ENCODE results near the gene FBXO8.
"Not testable (repeated sequence)": the region's sequence is repeated elsewhere in the genome, so short reads cannot be mapped to it uniquely, and the experiment has no call there.

Gene FBXO8

DNA sequence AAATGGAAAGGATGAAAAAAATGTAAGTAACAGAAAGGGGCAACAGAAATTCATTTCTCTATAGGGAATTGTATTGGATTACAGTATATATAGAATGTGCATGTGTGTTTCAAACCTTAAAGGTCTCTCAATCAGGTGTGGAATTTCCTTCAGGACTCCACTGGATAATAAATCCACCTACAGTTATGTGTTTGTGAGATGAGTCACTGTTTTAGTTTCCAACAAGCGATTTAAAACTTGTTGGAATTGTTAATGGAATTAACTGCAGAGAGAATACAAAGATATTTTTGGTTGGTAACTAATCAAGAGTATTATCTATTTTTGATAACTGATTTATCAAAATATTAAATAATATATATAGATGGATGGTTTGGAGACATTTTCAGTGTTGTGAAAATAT, 33.1 kb upstream of the FBXO8 start:
- no peak overlapping the region for H3K4me3 ChIP-seq (ENCODE audit: insufficient read depth, low read depth, low read length, poor library complexity, severe bottlenecking)
- H3K9me3 ChIP-seq (ENCODE audit: control insufficient read depth, low read length), result no peaks in the 10 kb centered on the region
- H3K27me3 ChIP-seq (replicated peaks; ENCODE audit: control insufficient read depth, insufficient read depth, low read length, poor library complexity, severe bottlenecking), result no peaks in the 10 kb centered on the region
- peaks cover 20% of the 10 kb centered on the region for H3K36me3 ChIP-seq (ENCODE audit: control insufficient read depth, insufficient read depth, low read length)
- no peak overlapping the region for H3K27ac ChIP-seq (ENCODE audit: insufficient read depth, low read length, poor library complexity, severe bottlenecking)
- no peak for DNase-seq
- no peaks in the 10 kb centered on the region for H3K4me1 ChIP-seq (ENCODE audit: control insufficient read depth, insufficient read depth, low read length, poor library complexity, severe bottlenecking)

DNA sequence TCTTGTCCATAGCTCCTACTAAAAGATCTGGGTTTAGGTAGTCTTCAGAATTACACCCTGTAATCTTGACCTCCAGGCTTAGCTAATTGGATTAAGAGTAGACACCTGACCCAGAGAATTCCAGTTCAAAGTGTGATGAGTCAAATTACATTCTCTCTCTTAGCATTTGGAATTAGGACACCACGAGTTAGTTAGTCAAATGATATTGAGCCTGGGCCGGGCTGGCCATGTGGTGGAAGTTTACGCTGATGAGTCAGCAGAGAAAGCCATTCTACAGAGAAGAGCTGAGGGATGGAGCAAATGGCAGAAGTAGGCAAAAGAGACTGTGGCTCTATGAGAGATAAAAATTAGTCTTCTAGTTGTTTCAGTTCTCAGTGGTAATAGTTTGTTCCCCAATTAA, 31.3 kb upstream of the FBXO8 start:
- no peak overlapping the region for H3K27ac ChIP-seq (ENCODE audit: insufficient read depth, low read length, poor library complexity, severe bottlenecking)
- H3K4me3 ChIP-seq (ENCODE audit: insufficient read depth, low read depth, low read length, poor library complexity, severe bottlenecking), result no peak overlapping the region
- no peaks in the 10 kb centered on the region for H3K27me3 ChIP-seq (replicated peaks; ENCODE audit: control insufficient read depth, insufficient read depth, low read length, poor library complexity, severe bottlenecking)
- H3K9me3 ChIP-seq (ENCODE audit: control insufficient read depth, low read length), result no peaks in the 10 kb centered on the region
- H3K4me1 ChIP-seq (ENCODE audit: control insufficient read depth, insufficient read depth, low read length, poor library complexity, severe bottlenecking), result no peaks in the 10 kb centered on the region
- H3K36me3 ChIP-seq (ENCODE audit: control insufficient read depth, insufficient read depth, low read length), result peaks cover 22% of the 10 kb centered on the region
- DNase-seq, result no peak

DNA sequence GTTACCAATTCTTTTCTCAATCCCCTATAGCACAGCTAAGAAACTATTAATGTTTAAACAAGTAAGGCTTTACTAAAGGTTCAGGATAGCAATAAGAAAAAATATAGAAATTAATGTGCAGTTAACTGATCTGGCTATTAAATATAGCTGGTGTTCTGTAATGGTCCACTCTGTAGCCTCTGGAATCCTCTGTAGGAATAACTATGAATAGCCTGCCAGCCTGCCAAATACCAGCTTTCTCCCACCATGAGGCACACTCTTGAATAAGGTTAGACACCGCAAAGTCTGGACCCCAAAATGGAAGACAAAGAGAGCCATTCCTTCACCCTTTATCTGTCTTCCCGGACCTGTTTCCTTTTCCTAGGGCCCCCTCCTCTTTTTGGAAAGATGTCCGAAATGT, 30.8 kb upstream of the FBXO8 start:
- H3K9me3 ChIP-seq (ENCODE audit: control insufficient read depth, low read length), result no peaks in the 10 kb centered on the region
- H3K27ac ChIP-seq (ENCODE audit: insufficient read depth, low read length, poor library complexity, severe bottlenecking), result no peak overlapping the region
- H3K4me3 ChIP-seq (ENCODE audit: insufficient read depth, low read depth, low read length, poor library complexity, severe bottlenecking), result no peak overlapping the region
- peaks cover 22% of the 10 kb centered on the region for H3K36me3 ChIP-seq (ENCODE audit: control insufficient read depth, insufficient read depth, low read length)
- H3K27me3 ChIP-seq (replicated peaks; ENCODE audit: control insufficient read depth, insufficient read depth, low read length, poor library complexity, severe bottlenecking), result no peaks in the 10 kb centered on the region
- no peaks in the 10 kb centered on the region for H3K4me1 ChIP-seq (ENCODE audit: control insufficient read depth, insufficient read depth, low read length, poor library complexity, severe bottlenecking)
- DNase-seq, result no peak

DNA sequence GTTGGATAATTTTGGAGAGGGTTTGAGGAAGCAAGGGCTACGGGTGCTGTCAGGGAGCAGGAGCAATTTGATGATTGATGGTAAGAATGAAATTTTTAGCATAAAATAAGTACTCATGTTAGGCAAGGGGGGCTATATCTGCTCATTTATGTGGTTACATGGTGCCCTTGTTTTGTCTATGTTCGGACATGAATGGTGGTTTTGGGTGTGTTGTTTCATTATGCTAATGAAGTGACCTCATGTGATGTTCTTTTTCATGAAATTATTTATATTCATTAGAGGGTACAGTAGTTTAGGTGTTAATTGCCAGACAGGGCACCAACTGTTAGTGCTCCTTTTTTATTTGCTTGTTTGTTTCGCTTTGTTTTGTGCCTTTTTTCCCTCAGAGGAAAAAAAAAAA, 29.5 kb upstream of the FBXO8 start:
- no peak for DNase-seq
- peaks cover 22% of the 10 kb centered on the region for H3K36me3 ChIP-seq (ENCODE audit: control insufficient read depth, insufficient read depth, low read length)
- H3K9me3 ChIP-seq (ENCODE audit: control insufficient read depth, low read length), result no peaks in the 10 kb centered on the region
- no peak overlapping the region for H3K4me3 ChIP-seq (ENCODE audit: insufficient read depth, low read depth, low read length, poor library complexity, severe bottlenecking)
- H3K4me1 ChIP-seq (ENCODE audit: control insufficient read depth, insufficient read depth, low read length, poor library complexity, severe bottlenecking), result no peaks in the 10 kb centered on the region
- H3K27me3 ChIP-seq (replicated peaks; ENCODE audit: control insufficient read depth, insufficient read depth, low read length, poor library complexity, severe bottlenecking), result no peaks in the 10 kb centered on the region
- H3K27ac ChIP-seq (ENCODE audit: insufficient read depth, low read length, poor library complexity, severe bottlenecking), result no peak overlapping the region

DNA sequence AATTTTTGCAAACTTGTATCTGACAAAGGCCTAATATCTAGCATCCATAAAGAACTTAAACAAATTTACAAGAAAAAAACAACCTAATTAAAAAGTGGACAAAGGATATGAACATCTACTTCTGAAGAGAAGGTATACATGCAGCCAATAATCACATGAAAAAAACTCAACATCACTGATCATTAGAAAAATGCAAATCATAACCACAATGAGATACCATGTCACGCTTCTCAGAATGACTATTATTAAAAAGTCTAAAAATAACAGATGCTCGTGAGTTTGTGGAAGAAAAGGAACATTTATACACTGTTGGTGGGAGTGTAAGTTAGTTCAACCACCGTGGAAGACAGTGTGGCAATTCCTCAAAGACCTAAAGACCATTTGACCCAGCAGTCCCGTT, 24.2 kb upstream of the FBXO8 start:
- no peaks in the 10 kb centered on the region for H3K4me1 ChIP-seq (ENCODE audit: control insufficient read depth, insufficient read depth, low read length, poor library complexity, severe bottlenecking)
- no peak for DNase-seq
- no peak overlapping the region for H3K27ac ChIP-seq (ENCODE audit: insufficient read depth, low read length, poor library complexity, severe bottlenecking)
- H3K4me3 ChIP-seq (ENCODE audit: insufficient read depth, low read depth, low read length, poor library complexity, severe bottlenecking), result no peak overlapping the region
- peaks cover 28% of the 10 kb centered on the region for H3K36me3 ChIP-seq (ENCODE audit: control insufficient read depth, insufficient read depth, low read length)
- H3K9me3 ChIP-seq (ENCODE audit: control insufficient read depth, low read length), result no peaks in the 10 kb centered on the region
- H3K27me3 ChIP-seq (replicated peaks; ENCODE audit: control insufficient read depth, insufficient read depth, low read length, poor library complexity, severe bottlenecking), result no peaks in the 10 kb centered on the region

DNA sequence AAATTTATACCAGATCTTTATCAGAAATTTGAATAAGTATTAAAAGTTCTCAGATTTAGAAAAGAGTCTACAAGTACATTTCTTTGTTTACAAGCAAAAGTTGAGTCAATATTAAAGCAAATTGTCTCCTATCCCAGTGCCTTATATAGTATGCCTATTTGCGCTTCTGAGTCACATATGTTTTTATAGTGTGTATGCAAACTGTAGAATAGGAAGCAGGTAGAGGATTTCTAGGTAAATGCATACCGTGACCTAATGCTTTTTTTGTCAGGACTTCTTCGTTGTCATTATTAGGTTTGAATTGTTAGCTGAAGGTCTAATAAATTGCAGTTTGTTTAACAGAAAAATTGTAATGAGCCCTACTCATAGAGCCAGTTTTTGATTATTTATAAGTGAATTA, 22.5 kb upstream of the FBXO8 start:
- Histone ChIP-seq H3K9me3 (ENCODE audit: control insufficient read depth, low read length) (no peaks in the 10 kb centered on the region), H3K4me3 (ENCODE audit: insufficient read depth, low read depth, low read length, poor library complexity, severe bottlenecking) (no peak overlapping the region), H3K27me3 (replicated peaks; ENCODE audit: control insufficient read depth, insufficient read depth, low read length, poor library complexity, severe bottlenecking) (no peaks in the 10 kb centered on the region), H3K36me3 (ENCODE audit: control insufficient read depth, insufficient read depth, low read length) (peaks cover 21% of the 10 kb centered on the region), H3K4me1 (ENCODE audit: control insufficient read depth, insufficient read depth, low read length, poor library complexity, severe bottlenecking) (no peaks in the 10 kb centered on the region), H3K27ac (ENCODE audit: insufficient read depth, low read length, poor library complexity, severe bottlenecking) (no peak overlapping the region)
- DNase-seq, result no peak

DNA sequence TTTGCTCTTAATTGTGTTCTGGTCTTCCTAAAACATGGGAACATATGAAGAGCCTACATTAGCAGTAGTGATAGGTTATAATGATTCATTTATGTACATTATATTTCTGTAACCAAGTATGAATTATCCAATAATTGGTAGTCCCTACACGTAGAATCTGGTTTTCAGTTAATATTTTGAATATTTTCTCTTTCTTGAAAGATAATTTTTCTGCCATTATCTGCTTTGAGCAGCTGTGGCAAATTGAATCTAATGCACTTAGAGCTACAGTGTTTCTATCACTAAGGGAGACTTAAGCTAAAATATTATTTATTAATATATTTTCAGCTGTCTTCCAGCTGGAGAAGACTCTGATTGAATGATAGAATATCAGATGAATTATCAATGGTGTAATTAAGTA, 21.2 kb upstream of the FBXO8 start:
- Histone ChIP-seq H3K4me1 (ENCODE audit: control insufficient read depth, insufficient read depth, low read length, poor library complexity, severe bottlenecking) (no peaks in the 10 kb centered on the region), H3K4me3 (ENCODE audit: insufficient read depth, low read depth, low read length, poor library complexity, severe bottlenecking) (no peak overlapping the region), H3K27ac (ENCODE audit: insufficient read depth, low read length, poor library complexity, severe bottlenecking) (no peak overlapping the region), H3K27me3 (replicated peaks; ENCODE audit: control insufficient read depth, insufficient read depth, low read length, poor library complexity, severe bottlenecking) (no peaks in the 10 kb centered on the region), H3K36me3 (ENCODE audit: control insufficient read depth, insufficient read depth, low read length) (peaks cover 21% of the 10 kb centered on the region), H3K9me3 (ENCODE audit: control insufficient read depth, low read length) (no peaks in the 10 kb centered on the region)
- no peak for DNase-seq

DNA sequence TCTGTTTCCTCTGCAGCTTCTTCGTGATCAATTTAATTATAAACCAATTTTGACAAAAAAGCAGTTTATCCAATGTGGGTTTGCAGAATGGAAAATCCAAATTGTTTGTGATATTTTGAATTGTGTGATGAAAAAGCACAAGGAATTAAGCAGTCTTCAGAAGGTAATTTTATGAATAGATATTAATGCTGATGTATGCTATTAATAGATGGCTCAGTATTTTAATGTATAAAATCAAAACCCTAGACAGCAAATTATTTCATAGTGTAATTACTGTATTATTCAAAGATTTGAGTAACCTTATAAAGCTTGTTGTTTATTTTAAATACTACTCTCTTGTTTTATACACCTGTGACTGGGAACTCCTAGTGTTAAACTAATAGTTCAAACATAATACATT, 20.2 kb upstream of the FBXO8 start:
- H3K36me3 ChIP-seq (ENCODE audit: control insufficient read depth, insufficient read depth, low read length), result peaks cover 21% of the 10 kb centered on the region
- H3K27ac ChIP-seq (ENCODE audit: insufficient read depth, low read length, poor library complexity, severe bottlenecking), result no peak overlapping the region
- H3K27me3 ChIP-seq (replicated peaks; ENCODE audit: control insufficient read depth, insufficient read depth, low read length, poor library complexity, severe bottlenecking), result no peaks in the 10 kb centered on the region
- no peak for DNase-seq
- no peaks in the 10 kb centered on the region for H3K9me3 ChIP-seq (ENCODE audit: control insufficient read depth, low read length)
- H3K4me3 ChIP-seq (ENCODE audit: insufficient read depth, low read depth, low read length, poor library complexity, severe bottlenecking), result no peak overlapping the region
- H3K4me1 ChIP-seq (ENCODE audit: control insufficient read depth, insufficient read depth, low read length, poor library complexity, severe bottlenecking), result no peaks in the 10 kb centered on the region

DNA sequence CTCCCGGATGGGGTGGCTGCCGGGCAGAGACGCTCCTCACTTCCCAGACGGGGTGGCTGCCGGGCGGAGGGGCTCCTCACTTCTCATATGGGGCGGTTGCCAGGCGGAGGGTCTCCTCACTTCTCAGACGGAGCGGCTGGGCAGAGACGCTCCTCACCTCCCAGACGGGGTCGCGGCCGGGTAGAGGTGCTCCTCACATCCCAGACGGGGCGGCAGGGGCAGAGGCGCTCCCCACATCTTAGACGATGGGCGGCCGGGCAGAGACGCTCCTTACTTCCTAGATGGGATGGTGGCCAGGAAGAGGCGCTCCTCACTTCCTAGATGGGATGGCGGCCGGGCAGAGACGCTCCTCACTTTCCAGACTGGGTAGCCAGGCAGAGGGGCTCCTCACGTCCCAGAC, 11.7 kb upstream of the FBXO8 start:
- not testable (repeated sequence) for H3K27ac ChIP-seq (ENCODE audit: insufficient read depth, low read length, poor library complexity, severe bottlenecking); H3K27me3 ChIP-seq (replicated peaks; ENCODE audit: control insufficient read depth, insufficient read depth, low read length, poor library complexity, severe bottlenecking); H3K4me3 ChIP-seq (ENCODE audit: insufficient read depth, low read depth, low read length, poor library complexity, severe bottlenecking); H3K4me1 ChIP-seq (ENCODE audit: control insufficient read depth, insufficient read depth, low read length, poor library complexity, severe bottlenecking); H3K9me3 ChIP-seq (ENCODE audit: control insufficient read depth, low read length); H3K36me3 ChIP-seq (ENCODE audit: control insufficient read depth, insufficient read depth, low read length); DNase-seq

DNA sequence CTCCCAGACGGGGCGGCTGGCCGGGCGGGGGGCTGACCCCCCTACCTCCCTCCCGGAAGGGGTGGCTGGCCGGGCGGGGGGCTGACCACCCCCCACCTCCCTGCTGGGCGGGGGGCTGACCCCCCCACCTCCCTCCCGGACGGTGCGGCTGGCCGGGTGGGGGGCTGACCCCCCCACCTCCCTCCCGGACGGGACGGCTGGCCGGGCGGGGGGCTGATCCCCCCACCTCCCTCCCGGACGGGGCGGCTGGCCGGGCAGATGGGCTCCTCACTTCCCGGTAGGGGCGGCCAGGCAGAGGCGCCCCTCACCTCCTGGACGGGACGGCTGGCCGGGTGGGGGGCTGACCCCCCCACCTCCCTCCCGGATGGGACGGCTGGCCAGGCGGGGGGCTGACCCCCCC, 11.2 kb upstream of the FBXO8 start:
- not testable (repeated sequence) for H3K9me3 ChIP-seq (ENCODE audit: control insufficient read depth, low read length)

DNA sequence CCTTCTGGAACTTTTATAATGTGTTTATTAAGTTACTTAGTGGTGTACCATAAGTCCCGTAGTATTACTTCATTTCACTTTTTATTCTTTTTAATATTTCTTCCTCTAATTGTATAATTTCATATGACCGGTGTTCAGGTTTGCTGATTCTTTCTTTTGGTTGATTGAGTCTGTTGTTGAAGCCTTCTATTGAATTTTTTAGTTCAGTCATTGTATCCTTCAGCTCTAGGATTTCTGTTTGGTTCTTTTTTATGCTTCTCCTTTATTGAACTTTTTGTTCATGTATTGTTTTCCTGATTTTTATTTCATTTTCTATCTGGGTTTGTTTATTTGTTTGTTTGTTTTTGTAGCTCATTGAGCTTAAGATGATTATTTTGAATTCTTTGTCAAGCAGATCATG, 9.0 kb upstream of the FBXO8 start:
- H3K27me3 ChIP-seq (replicated peaks; ENCODE audit: control insufficient read depth, insufficient read depth, low read length, poor library complexity, severe bottlenecking), result no peaks in the 10 kb centered on the region
- DNase-seq, result no peak
- H3K4me1 ChIP-seq (ENCODE audit: control insufficient read depth, insufficient read depth, low read length, poor library complexity, severe bottlenecking), result no peaks in the 10 kb centered on the region
- no peaks in the 10 kb centered on the region for H3K36me3 ChIP-seq (ENCODE audit: control insufficient read depth, insufficient read depth, low read length)
- no peaks in the 10 kb centered on the region for H3K9me3 ChIP-seq (ENCODE audit: control insufficient read depth, low read length)
- H3K27ac ChIP-seq (ENCODE audit: insufficient read depth, low read length, poor library complexity, severe bottlenecking), result no peak overlapping the region
- H3K4me3 ChIP-seq (ENCODE audit: insufficient read depth, low read depth, low read length, poor library complexity, severe bottlenecking), result no peak overlapping the region

More for the DNA sequence above, 11.2 kb upstream of the FBXO8 start:
- not testable (repeated sequence) for H3K4me1 ChIP-seq (ENCODE audit: control insufficient read depth, insufficient read depth, low read length, poor library complexity, severe bottlenecking); H3K27ac ChIP-seq (ENCODE audit: insufficient read depth, low read length, poor library complexity, severe bottlenecking); H3K36me3 ChIP-seq (ENCODE audit: control insufficient read depth, insufficient read depth, low read length); DNase-seq; H3K4me3 ChIP-seq (ENCODE audit: insufficient read depth, low read depth, low read length, poor library complexity, severe bottlenecking); H3K27me3 ChIP-seq (replicated peaks; ENCODE audit: control insufficient read depth, insufficient read depth, low read length, poor library complexity, severe bottlenecking)
